CD14-positive monocyte (primary cell): Measurements from ENCODE around the gene SRPK1. TPM values are rescaled to one million over a fixed set of nuclear protein-coding genes. Genes with fewer than 3 reads are reported as not detected.

Experiments used
- DNase-seq, 3 donors: peaks; one replicate each; pipeline ENCODE4 v3.0.0-alpha.2; 2011 to 2022
- H2AFZ ChIP-seq: 2 replicates; pipeline ENCODE4 v1.6.0; 2012; ENCODE audit warnings: mild to moderate bottlenecking, low read depth, low read length, inconsistent platforms; ENCODE audit not compliant: insufficient read depth, poor library complexity, severe bottlenecking
- H3K27ac ChIP-seq, 2 donors: 1 replicate in 1 of 2; 2 replicates in 1 of 2; pipeline ENCODE4 v1.5.1; 2012 to 2013; ENCODE audit warnings: low read length in 2 of 2, control low read depth in 1 of 2, inconsistent platforms in 1 of 2, low read depth in 1 of 2, mild to moderate bottlenecking in 1 of 2
- H3K27me3 ChIP-seq, 2 donors: one replicate each; pipeline versions ENCODE4 v1.6.0 to v1.6.1; 2011 to 2013; ENCODE audit warnings: low read length in 2 of 2; ENCODE audit not compliant: control insufficient read depth in 2 of 2, insufficient read depth in 2 of 2
- H3K36me3 ChIP-seq, 2 donors: replicated peaks in 1 of 2; 1 replicate in 1 of 2; 2 replicates in 1 of 2; pipeline versions ENCODE4 v1.5.1 to v1.6.1; 2012 to 2013; ENCODE audit warnings: low read length in 2 of 2, control low read depth in 1 of 2, inconsistent platforms in 1 of 2, mild to moderate bottlenecking in 1 of 2; ENCODE audit not compliant: insufficient read depth in 2 of 2, control insufficient read depth in 1 of 2
- H3K4me1 ChIP-seq, 2 donors: 1 replicate in 1 of 2; 2 replicates in 1 of 2; pipeline versions ENCODE4 v1.5.1 to v1.6.1; 2012 to 2013; ENCODE audit warnings: low read length in 2 of 2, control low read depth in 1 of 2, inconsistent platforms in 1 of 2, mild to moderate bottlenecking in 1 of 2, moderate library complexity in 1 of 2; ENCODE audit not compliant: insufficient read depth in 2 of 2, control insufficient read depth in 1 of 2
- H3K4me2 ChIP-seq: replicated peaks from 2 replicates; pipeline ENCODE3; 2012; ENCODE audit warnings: low read length, moderate library complexity, mild to moderate bottlenecking; ENCODE audit not compliant: poor library complexity, severe bottlenecking; ENCODE audit errors: extremely low read depth
- H3K4me3 ChIP-seq, 3 experiments: fragments of 200-600 bp in 1 of 3; sonication (generic) in 1 of 3; replicated peaks in 1 of 3; 1 replicate in 2 of 3; 2 replicates in 1 of 3; pipeline ENCODE4 v1.5.1; 2011 to 2013; ENCODE audit warnings: low read length in 3 of 3, mild to moderate bottlenecking in 3 of 3, control low read depth in 2 of 3, low read depth in 2 of 3, inconsistent platforms in 1 of 3, moderate library complexity in 1 of 3
- H3K79me2 ChIP-seq: 2 replicates; pipeline ENCODE4 v1.6.0; 2012; ENCODE audit warnings: mild to moderate bottlenecking, control low read depth, inconsistent platforms, low read length, moderate library complexity; ENCODE audit not compliant: insufficient read depth
- H3K9ac ChIP-seq: 2 replicates; pipeline ENCODE4 v1.6.0; 2017; ENCODE audit warnings: low read length, mild to moderate bottlenecking; ENCODE audit not compliant: insufficient read depth, poor library complexity, severe bottlenecking
- H3K9me3 ChIP-seq, 2 donors: replicated peaks in 1 of 2; 1 replicate in 1 of 2; 2 replicates in 1 of 2; pipeline versions ENCODE4 v1.5.1 to v1.6.1; 2012 to 2013; ENCODE audit warnings: low read length in 2 of 2, control low read depth in 1 of 2; ENCODE audit not compliant: control insufficient read depth in 1 of 2, insufficient read depth in 1 of 2
- H4K20me1 ChIP-seq: 2 replicates; pipeline ENCODE4 v1.6.0; 2012; ENCODE audit warnings: mild to moderate bottlenecking, low read length, control low read depth, moderate library complexity; ENCODE audit not compliant: insufficient read depth
- H3K27ac Mint-ChIP-seq, 7 donors: one replicate each; pipeline ENCODE4 v1.8.0; 2020; ENCODE audit warnings: mild to moderate bottlenecking in 7 of 7, mixed read lengths in 7 of 7, moderate library complexity in 6 of 7, inconsistent platforms in 2 of 7
- H3K27me3 Mint-ChIP-seq, 3 donors: one replicate each; pipeline ENCODE4 v1.8.0; 2021 to 2022; ENCODE audit warnings: low read depth in 3 of 3, mild to moderate bottlenecking in 3 of 3, mixed read lengths in 3 of 3, moderate library complexity in 3 of 3, inconsistent platforms in 1 of 3
- H3K36me3 Mint-ChIP-seq, 2 donors: one replicate each; pipeline ENCODE4 v1.8.0; 2020; ENCODE audit warnings: mixed read lengths in 2 of 2, inconsistent platforms in 1 of 2, mild to moderate bottlenecking in 1 of 2
- H3K4me1 Mint-ChIP-seq: one replicate; pipeline ENCODE4 v1.8.0; 2020; ENCODE audit warnings: mild to moderate bottlenecking, mixed read lengths
- H3K4me3 Mint-ChIP-seq, 2 donors: one replicate each; pipeline ENCODE4 v1.8.0; 2020; ENCODE audit warnings: mild to moderate bottlenecking in 2 of 2, mixed read lengths in 2 of 2, moderate library complexity in 1 of 2
- H3K9me3 Mint-ChIP-seq, 7 donors: one replicate each; pipeline ENCODE4 v1.8.0; 2020 to 2022; ENCODE audit warnings: mixed read lengths in 7 of 7, mild to moderate bottlenecking in 6 of 7, moderate library complexity in 6 of 7, inconsistent platforms in 2 of 7
- WGBS: methylation state at CpG from one replicate; pipeline ENCODE4 v1.1.5; 2013; ENCODE audit warnings: missing lambda C conversion rate; ENCODE audit not compliant: insufficient coverage; 5-methylcytosine and 5-hydroxymethylcytosine counted together
- intact Hi-C, 2 donors: fragments of 100-400 bp; cut with micrococcal nuclease; formaldehyde crosslinking; loops; one replicate each; pipeline versions ENCODE4 v1.15.0 to v1.15.1; 2023
- polyA plus RNA-seq, 3 donors: library from polyadenylated mRNA; depleted of rRNA in 1 of 3; unstranded in 2 of 3; stranded (reverse) in 1 of 3; fragments of 300-500 nt in 2 of 3; fragments of >200 nt in 1 of 3; fragmentation: Illumina TruSeq in 2 of 3; gene quantifications; 1 replicate in 2 of 3; 2 replicates in 1 of 3; pipeline ENCODE4 v1.2.3, GENCODE V29; 2012 to 2021
- TF ChIP-seq, protein P1 (sequence below): fragments of 200-600 bp; IDR thresholded peaks from one replicate; pipeline ENCODE4 v1.8.0; 2022; ENCODE audit warnings: antibody characterized with exemption, mild to moderate bottlenecking

SRPK1 gene
- polyA plus RNA-seq, 3 donors, result 7.2 to 24.8 (median 20.5) TPM

GRCh38 chr6:35969646-35970045 lies 48.7 kb upstream of the SRPK1 start:
- no peaks in the 10 kb centered on the region for H3K27me3 ChIP-seq
- H3K27ac ChIP-seq, result no peak overlapping the region
- H3K36me3 ChIP-seq, result no peaks in the 10 kb centered on the region
- no peak overlapping the region for H3K4me2 ChIP-seq
- Mint-ChIP-seq H3K4me3 (no peak overlapping the region), H3K27ac (peak overlapping the region in 1 of 7 donors; percentile 1), H3K27me3 (peaks cover 0 to 2% (median 0%) of the 10 kb centered on the region in 3 donors), H3K4me1 (peaks cover 7% of the 10 kb centered on the region), H3K9me3 (no peaks in the 10 kb centered on the region), H3K36me3 (peaks cover 6 to 12% of the 10 kb centered on the region in 2 donors)
- intact Hi-C loops, result no loop called here
- H3K9me3 ChIP-seq, result no peaks in the 10 kb centered on the region
- TF ChIP-seq, protein P1, sequence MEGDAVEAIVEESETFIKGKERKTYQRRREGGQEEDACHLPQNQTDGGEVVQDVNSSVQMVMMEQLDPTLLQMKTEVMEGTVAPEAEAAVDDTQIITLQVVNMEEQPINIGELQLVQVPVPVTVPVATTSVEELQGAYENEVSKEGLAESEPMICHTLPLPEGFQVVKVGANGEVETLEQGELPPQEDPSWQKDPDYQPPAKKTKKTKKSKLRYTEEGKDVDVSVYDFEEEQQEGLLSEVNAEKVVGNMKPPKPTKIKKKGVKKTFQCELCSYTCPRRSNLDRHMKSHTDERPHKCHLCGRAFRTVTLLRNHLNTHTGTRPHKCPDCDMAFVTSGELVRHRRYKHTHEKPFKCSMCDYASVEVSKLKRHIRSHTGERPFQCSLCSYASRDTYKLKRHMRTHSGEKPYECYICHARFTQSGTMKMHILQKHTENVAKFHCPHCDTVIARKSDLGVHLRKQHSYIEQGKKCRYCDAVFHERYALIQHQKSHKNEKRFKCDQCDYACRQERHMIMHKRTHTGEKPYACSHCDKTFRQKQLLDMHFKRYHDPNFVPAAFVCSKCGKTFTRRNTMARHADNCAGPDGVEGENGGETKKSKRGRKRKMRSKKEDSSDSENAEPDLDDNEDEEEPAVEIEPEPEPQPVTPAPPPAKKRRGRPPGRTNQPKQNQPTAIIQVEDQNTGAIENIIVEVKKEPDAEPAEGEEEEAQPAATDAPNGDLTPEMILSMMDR, result no peak
- H2AFZ ChIP-seq, result no peak overlapping the region
- H3K4me3 ChIP-seq, result no peak overlapping the region
- H3K79me2 ChIP-seq, result no peaks in the 10 kb centered on the region
- DNase-seq, result no peak
- peaks cover 0 to 2% of the 10 kb centered on the region in 2 donors for H3K4me1 ChIP-seq
- no peak overlapping the region for H3K9ac ChIP-seq
- H4K20me1 ChIP-seq, result no peaks in the 10 kb centered on the region

- peaks cover 6% of the 10 kb centered on the region for H3K4me1 Mint-ChIP-seq
- Histone ChIP-seq H3K79me2 (no peaks in the 10 kb centered on the region), H3K4me2 (no peak overlapping the region), H4K20me1 (no peaks in the 10 kb centered on the region), H3K4me1 (peaks cover 0 to 2% of the 10 kb centered on the region in 2 donors), H3K9me3 (no peaks in the 10 kb centered on the region), H3K36me3 (no peaks in the 10 kb centered on the region), H3K27ac (no peak overlapping the region), H3K9ac (no peak overlapping the region), H2AFZ (no peak overlapping the region), H3K27me3 (no peaks in the 10 kb centered on the region), H3K4me3 (no peak overlapping the region)
- intact Hi-C loops, result no loop called here
- 100% methylated on average over 1 of the region's 4 CpGs for WGBS
- H3K9me3 Mint-ChIP-seq, result no peaks in the 10 kb centered on the region
- TF ChIP-seq, protein P1, result no peak
- H3K27me3 Mint-ChIP-seq, result peaks cover 0 to 2% (median 0%) of the 10 kb centered on the region in 3 donors
- H3K4me3 Mint-ChIP-seq, result no peak overlapping the region
- H3K36me3 Mint-ChIP-seq, result peaks cover 6 to 12% of the 10 kb centered on the region in 2 donors
- no peak overlapping the region for H3K27ac Mint-ChIP-seq
- DNase-seq, result no peak
Observed at GRCh38 chr6:35968821-35969220, 47.9 kb upstream of the SRPK1 start.
